OCI-LY1 (cell line): ENCODE measurements around the gene ERP44.

Experiments
- H2AFZ ChIP-seq: fragments of 200-600 bp; sonication (generic), shearing (Covaris generic); 2 replicates; pipeline ENCODE4 v1.6.0; 2014; ENCODE audit warnings: antibody characterized with exemption, mild to moderate bottlenecking, low read length
- H3F3A ChIP-seq: fragments of 200-600 bp; sonication (generic), shearing (Covaris generic); 2 replicates; pipeline ENCODE4 v1.6.0; 2014; ENCODE audit warnings: mild to moderate bottlenecking, antibody characterized with exemption, low read length, moderate library complexity; ENCODE audit not compliant: insufficient read depth
- H3K27ac ChIP-seq: fragments of 200-600 bp; sonication (generic); 2 replicates; pipeline ENCODE4 v1.5.1; 2014; ENCODE audit warnings: low read length, mixed run types, mild to moderate bottlenecking, low read depth; ENCODE audit not compliant: poor library complexity, severe bottlenecking
- H3K27me3 ChIP-seq: fragments of 200-600 bp; sonication (generic); 2 replicates; pipeline ENCODE4 v1.6.0; 2014; ENCODE audit warnings: antibody characterized with exemption, mild to moderate bottlenecking, low read length, moderate library complexity; ENCODE audit not compliant: insufficient read depth
- H3K36me3 ChIP-seq: fragments of 200-600 bp; sonication (generic); 2 replicates; pipeline ENCODE4 v1.6.1; 2014; ENCODE audit warnings: mild to moderate bottlenecking, antibody characterized with exemption, low read length, moderate library complexity, mixed read lengths; ENCODE audit not compliant: insufficient read depth
- H3K4me1 ChIP-seq: fragments of 200-600 bp; sonication (generic); 2 replicates; pipeline ENCODE4 v1.5.1; 2014; ENCODE audit warnings: mild to moderate bottlenecking, low read length, moderate library complexity; ENCODE audit not compliant: insufficient read depth, severe bottlenecking
- H3K4me2 ChIP-seq: fragments of 200-600 bp; sonication (generic), shearing (Covaris generic); 2 replicates; pipeline ENCODE4 v1.6.1; 2014; ENCODE audit warnings: low read length
- H3K4me3 ChIP-seq: fragments of 200-600 bp; sonication (generic); 2 replicates; pipeline ENCODE4 v1.5.1; 2014; ENCODE audit warnings: low read length, low read depth, mild to moderate bottlenecking, mixed read lengths; ENCODE audit not compliant: poor library complexity, severe bottlenecking
- H3K79me2 ChIP-seq: fragments of 200-600 bp; shearing (Covaris generic); 2 replicates; pipeline ENCODE4 v1.6.1; 2016; ENCODE audit warnings: mixed run types, low read length, mixed read lengths; ENCODE audit not compliant: insufficient read depth
- H3K9ac ChIP-seq: fragments of 200-600 bp; sonication (generic), shearing (Covaris generic); 2 replicates; pipeline ENCODE4 v1.6.1; 2014; ENCODE audit warnings: mild to moderate bottlenecking, low read length, mixed read lengths
- H3K9me2 ChIP-seq: fragments of 200-600 bp; sonication (generic), shearing (Covaris generic); 2 replicates; pipeline ENCODE4 v1.6.1; 2014; ENCODE audit warnings: low read depth, mild to moderate bottlenecking, low read length, mixed read lengths
- H3K9me3 ChIP-seq: fragments of 200-600 bp; shearing (Covaris generic); 2 replicates; pipeline ENCODE4 v1.6.1; 2014; ENCODE audit warnings: low read length, mixed read lengths
- H4K20me1 ChIP-seq: fragments of 200-600 bp; sonication (generic), shearing (Covaris generic); 2 replicates; pipeline ENCODE4 v1.6.0; 2016; ENCODE audit warnings: mild to moderate bottlenecking, low read length; ENCODE audit not compliant: insufficient read depth
- EZH2 ChIP-seq: fragments of 200-600 bp; sonication (generic), shearing (Covaris generic); IDR thresholded peaks from 2 replicates; pipeline ENCODE4 v1.8.0; 2017; ENCODE audit warnings: borderline replicate concordance, mixed run types, mild to moderate bottlenecking, antibody characterized with exemption, low read length, moderate library complexity, mixed read lengths
- TF ChIP-seq, protein P1 (sequence below): fragments of 200-600 bp; sonication (generic), shearing (Covaris generic); IDR thresholded peaks from 2 replicates; pipeline ENCODE4 v1.5.1; 2017; ENCODE audit warnings: mild to moderate bottlenecking, antibody characterized with exemption, low read length, moderate library complexity, mixed read lengths

ERP44 gene

DNA sequence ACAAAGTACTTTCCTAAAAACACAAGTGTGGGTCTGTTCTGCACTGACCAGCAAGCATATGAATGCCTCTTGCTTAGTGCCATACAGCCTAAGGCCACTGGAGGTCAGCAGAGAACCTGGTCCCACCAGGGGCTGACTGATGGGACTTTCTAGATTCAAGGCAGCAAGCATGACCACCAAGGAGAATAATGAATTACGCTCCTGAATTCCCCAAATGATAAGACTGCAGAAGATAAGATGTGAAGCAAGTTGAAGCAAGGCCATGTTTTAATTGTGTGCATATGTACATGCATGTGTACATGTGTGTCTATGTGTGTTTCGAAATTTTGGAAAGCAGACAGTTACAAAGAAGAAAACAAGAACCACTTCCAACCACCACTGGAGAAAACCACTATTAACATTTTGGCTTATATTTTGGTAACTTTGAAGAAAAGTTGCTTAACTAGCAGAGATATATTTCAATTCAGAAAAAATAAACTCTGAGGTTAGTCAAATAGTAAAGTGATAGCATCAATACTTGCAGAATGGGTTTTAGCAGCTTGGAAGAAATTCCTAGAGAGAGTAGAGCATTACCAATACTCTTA lies 70.5 kb downstream of the ERP44 start:
- Histone ChIP-seq H3K79me2 (0 out of 2 replicates have a peak, but pooled peaks cover 3% of the 10 kb centered on the region), H3K4me3 (no peak overlapping the region), H3K27me3 (no peaks in the 10 kb centered on the region), H4K20me1 (no peaks in the 10 kb centered on the region), H3K27ac (no peak overlapping the region), H3K36me3 (peaks cover 28% of the 10 kb centered on the region), H3K9ac (no peak overlapping the region), H3F3A (no peaks in the 10 kb centered on the region), H3K4me1 (peaks cover 4% of the 10 kb centered on the region), H3K4me2 (no peak overlapping the region), H3K9me2 (no peaks in the 10 kb centered on the region), H3K9me3 (no peaks in the 10 kb centered on the region), H2AFZ (no peak overlapping the region)
- no peak for TF ChIP-seq EZH2
- TF ChIP-seq, protein P1, sequence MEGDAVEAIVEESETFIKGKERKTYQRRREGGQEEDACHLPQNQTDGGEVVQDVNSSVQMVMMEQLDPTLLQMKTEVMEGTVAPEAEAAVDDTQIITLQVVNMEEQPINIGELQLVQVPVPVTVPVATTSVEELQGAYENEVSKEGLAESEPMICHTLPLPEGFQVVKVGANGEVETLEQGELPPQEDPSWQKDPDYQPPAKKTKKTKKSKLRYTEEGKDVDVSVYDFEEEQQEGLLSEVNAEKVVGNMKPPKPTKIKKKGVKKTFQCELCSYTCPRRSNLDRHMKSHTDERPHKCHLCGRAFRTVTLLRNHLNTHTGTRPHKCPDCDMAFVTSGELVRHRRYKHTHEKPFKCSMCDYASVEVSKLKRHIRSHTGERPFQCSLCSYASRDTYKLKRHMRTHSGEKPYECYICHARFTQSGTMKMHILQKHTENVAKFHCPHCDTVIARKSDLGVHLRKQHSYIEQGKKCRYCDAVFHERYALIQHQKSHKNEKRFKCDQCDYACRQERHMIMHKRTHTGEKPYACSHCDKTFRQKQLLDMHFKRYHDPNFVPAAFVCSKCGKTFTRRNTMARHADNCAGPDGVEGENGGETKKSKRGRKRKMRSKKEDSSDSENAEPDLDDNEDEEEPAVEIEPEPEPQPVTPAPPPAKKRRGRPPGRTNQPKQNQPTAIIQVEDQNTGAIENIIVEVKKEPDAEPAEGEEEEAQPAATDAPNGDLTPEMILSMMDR = peak; percentile 98

DNA sequence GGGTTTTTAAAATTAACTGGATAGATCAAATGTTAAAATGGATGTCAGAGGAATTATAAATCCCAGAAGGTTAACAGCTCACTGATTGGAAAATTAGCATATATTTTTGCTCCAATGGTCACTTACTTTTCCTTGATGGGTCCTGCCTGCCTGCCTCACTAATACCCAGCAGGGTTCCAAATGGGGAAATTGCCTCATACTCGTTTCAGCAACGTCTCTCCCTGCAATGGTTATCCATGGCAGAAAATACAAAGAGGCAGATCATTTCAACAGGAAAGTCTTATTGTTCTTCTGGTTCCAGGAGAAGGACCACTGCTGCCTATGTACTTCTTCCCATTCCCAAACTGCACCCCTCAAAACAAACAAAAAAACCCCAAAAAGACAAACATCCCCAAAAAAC lies 71.3 kb downstream of the ERP44 start:
- peaks cover 4% of the 10 kb centered on the region for H3K4me1 ChIP-seq
- no peak overlapping the region for H2AFZ ChIP-seq
- peaks cover 20% of the 10 kb centered on the region for H3K36me3 ChIP-seq

DNA sequence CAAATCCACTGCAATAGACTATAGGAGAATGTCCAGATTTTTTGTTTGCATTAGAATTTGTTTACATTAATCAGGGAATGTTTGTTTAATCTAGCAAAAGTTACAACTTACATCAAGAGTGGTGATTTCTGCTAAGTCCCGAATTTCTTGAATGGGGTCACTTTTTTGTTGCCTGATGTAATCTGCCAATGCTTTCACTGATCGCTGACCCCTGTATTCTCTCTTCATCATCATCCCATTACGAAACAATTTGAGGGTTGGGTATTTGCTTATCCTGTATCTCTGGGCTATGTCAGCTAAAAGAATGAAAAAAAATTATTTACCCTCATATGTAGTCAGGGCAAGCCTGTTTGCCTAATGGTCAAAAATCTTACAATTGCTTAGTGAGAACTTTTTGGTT lies 76.9 kb downstream of the ERP44 start:
- Histone ChIP-seq H3K9me3 (no peaks in the 10 kb centered on the region), H3K4me3 (no peak overlapping the region), H3K9me2 (no peaks in the 10 kb centered on the region), H4K20me1 (no peaks in the 10 kb centered on the region), H3K4me1 (no peaks in the 10 kb centered on the region), H3K9ac (no peak overlapping the region), H3K36me3 (peaks cover 32% of the 10 kb centered on the region; the same call in 1 of the 2 replicates), H2AFZ (no peak overlapping the region), H3K4me2 (no peak overlapping the region), H3K79me2 (0 out of 2 replicates have a peak, but pooled peaks cover 3% of the 10 kb centered on the region), H3K27me3 (no peaks in the 10 kb centered on the region), H3F3A (no peaks in the 10 kb centered on the region), H3K27ac (no peak overlapping the region)
- TF ChIP-seq EZH2 = no peak
- TF ChIP-seq, protein P1 = no peak

More for the DNA sequence above, 71.3 kb downstream of the ERP44 start:
- H3K4me2 ChIP-seq = no peak overlapping the region
- H4K20me1 ChIP-seq = no peaks in the 10 kb centered on the region
- no peak overlapping the region for H3K9ac ChIP-seq
- H3F3A ChIP-seq = no peaks in the 10 kb centered on the region
- no peak overlapping the region for H3K4me3 ChIP-seq
- H3K79me2 ChIP-seq = 0 out of 2 replicates have a peak, but pooled peaks cover 3% of the 10 kb centered on the region
- H3K9me3 ChIP-seq = no peaks in the 10 kb centered on the region
- no peaks in the 10 kb centered on the region for H3K27me3 ChIP-seq
- TF ChIP-seq, protein P1 = no peak
- TF ChIP-seq EZH2 = no peak
- H3K9me2 ChIP-seq = no peaks in the 10 kb centered on the region
- no peak overlapping the region for H3K27ac ChIP-seq
